ENCODE measurements around the gene STXBP5L.

The STXBP5L gene

DNA sequence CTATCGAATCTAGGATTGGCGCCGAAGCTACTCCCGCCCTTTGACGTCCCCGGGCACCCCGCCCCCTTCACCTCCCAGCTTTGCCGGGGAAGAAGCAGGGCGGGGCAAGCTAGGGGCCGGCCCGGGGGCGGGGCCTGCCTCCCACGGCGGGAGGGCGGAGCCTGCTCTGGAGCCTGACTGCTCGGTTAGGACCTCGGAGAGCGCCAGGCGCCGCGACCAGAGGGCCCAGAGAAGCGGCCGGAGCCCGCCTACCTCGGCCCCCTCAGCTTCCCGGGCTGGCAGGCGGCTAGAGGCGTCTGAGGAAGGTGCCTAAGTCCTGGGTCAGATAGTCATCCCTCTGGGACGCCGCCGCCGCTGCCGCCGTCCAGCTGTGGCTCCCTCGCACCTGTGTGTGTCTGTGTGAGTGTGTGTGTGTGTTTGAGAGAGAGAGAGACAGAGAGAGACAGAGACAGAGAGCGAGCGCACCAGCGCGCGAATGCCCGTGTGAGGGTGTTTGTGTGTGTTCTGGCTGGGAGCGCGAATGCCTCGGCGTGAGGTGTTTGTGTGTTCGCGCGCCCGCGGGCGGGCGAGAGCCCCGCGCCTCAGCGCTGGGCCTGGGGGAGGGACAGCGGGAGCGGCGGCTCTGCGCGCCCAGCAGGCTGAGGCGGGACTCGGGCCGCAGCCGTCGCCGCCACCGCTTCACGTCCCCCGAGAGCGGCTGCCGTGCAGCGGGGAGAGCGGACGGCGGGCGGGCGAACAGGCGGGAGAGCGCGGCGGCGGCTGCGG is at the start of gene STXBP5L:
TSS of gene STXBP5L (plus strand) at position 176 of the 765 bp plus-strand sequence. CDS start 1,374 bp downstream, outside the sequence.
- no peak for TF ChIP-seq GATA2 (IDR thresholded peaks at IDR 0.05; ENCODE audit: low read depth, low read length)
- TF ChIP-seq GATA3 (IDR thresholded peaks at IDR 0.05; ENCODE audit: low read depth, low read length), result no peak

DNA sequence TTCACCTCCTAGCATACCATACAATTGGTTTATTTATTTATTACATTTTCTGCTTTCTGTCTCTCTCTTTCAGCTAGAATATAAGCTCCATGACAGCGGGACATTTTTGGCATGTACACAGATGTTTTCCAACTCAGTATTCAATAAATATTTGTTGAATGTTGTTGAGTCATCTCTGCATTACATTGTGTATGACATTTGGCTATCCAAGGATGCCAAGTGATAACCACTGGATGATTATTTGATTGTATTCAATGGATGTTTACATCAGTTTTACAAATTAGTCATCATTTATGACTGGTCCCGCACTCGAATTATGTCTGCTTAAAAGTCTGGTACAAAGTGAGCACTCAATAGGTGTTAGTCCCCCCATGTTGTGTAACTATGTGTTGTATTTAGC is 49.5 kb upstream of the STXBP5L start:
- TF ChIP-seq GATA3 (IDR thresholded peaks at IDR 0.05; ENCODE audit: low read depth, low read length), result no peak
- no peak for TF ChIP-seq GATA2 (IDR thresholded peaks at IDR 0.05; ENCODE audit: low read depth, low read length)

DNA sequence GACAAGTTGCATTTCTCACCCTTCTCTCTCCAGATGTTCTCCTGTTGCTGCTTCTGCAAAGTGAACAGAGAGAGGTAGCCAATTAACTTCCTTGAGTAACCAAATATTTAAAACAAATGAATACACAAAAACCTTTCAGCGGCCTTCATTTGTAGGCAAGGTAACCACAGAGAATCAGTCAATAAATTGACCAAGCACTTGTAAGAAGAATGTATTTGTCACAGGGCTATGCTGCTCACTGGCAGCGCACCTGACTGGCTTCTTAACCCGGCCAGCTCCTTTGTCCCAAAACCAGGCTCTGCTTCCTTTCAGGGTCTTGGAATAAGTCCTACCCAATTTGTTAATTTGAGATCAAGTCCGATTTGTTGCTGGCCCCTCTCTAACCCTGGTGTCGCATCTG is 43.5 kb upstream of the STXBP5L start:
- TF ChIP-seq GATA3 (IDR thresholded peaks at IDR 0.05; ENCODE audit: low read depth, low read length), result no peak
- TF ChIP-seq GATA2 (IDR thresholded peaks at IDR 0.05; ENCODE audit: low read depth, low read length), result no peak

DNA sequence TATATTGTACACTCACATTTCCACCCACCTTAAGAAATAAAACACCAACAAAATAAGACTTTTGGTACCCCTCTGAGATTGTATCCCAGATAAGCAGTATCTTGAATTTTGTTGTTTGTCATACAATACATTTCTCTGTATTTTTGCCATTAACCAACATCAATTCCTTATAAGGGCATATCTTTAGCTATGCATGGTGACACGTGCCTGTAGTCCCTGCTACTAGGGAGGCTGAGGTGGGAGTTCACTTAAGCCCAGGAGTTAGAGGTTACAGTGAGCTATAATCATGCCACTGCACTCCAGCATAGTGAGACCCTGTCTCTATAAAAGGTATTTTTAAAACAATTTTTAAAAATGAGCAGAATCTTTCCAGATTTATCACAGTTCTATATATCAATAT is 32.5 kb upstream of the STXBP5L start:
- no peak for TF ChIP-seq GATA2 (IDR thresholded peaks at IDR 0.05; ENCODE audit: low read depth, low read length)
- no peak; the same call in 1 of the 2 replicates for TF ChIP-seq GATA3 (IDR thresholded peaks at IDR 0.05; ENCODE audit: low read depth, low read length)

DNA sequence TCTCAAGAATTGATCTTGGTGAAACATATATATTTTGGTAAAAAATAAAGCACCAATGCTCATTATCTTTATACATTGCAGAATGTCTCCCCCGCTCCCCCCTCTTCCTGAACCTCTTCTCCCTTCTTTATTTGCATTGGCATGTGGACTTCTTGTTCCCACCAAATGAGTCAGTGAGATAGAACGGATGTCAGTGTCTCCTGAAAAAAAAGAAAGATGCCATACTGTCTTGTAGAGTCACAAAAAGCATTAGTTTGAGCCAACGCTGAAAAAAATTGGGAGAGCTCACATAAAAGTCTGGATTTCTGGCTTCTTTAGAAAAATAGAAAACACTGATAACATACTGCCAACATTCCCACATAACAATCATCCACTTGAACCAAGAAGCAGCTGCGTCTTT is 32.0 kb upstream of the STXBP5L start:
- no peak for TF ChIP-seq GATA3 (IDR thresholded peaks at IDR 0.05; ENCODE audit: low read depth, low read length)
- TF ChIP-seq GATA2 (IDR thresholded peaks at IDR 0.05; ENCODE audit: low read depth, low read length), result no peak

DNA sequence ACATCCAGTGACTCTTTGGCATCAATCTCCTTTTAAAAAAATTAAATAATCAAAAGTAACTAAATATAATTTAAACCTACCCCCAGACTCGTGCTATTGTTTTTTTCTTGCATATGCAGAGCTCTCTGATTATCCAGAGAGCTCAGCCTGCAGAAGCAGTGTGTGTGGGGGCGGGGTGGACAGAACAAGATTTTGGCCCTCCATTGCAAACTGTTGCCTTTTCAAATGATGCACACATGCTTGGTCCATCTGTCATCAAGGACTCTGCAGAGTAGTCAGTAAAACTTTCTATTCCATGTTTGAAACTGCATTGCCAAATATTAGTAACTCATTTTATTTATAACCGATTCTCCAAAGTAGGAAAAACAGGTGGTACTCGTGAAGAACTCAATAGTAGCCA is 28.6 kb upstream of the STXBP5L start:
- no peak for TF ChIP-seq GATA3 (IDR thresholded peaks at IDR 0.05; ENCODE audit: low read depth, low read length)
- no peak for TF ChIP-seq GATA2 (IDR thresholded peaks at IDR 0.05; ENCODE audit: low read depth, low read length)

DNA sequence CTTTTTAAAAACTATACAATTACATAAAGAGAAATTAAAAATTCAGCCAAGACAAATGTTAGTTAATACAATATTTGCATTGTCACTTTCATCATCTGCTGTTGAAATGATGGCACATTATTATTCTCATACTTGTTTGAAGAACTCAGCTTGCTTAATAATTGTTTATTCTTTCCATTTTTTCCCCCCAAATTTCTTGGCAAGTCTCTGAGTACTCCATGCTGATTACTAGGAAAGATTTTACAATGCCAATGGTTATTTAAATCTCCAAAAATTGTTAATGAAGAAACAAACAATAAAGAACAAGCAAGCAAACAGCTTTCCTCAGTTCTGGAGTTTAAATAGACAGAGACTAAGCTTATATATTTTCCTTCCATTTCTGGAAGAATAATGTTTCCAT is 15.1 kb upstream of the STXBP5L start:
- TF ChIP-seq GATA3 (IDR thresholded peaks at IDR 0.05; ENCODE audit: low read depth, low read length), result no peak
- TF ChIP-seq GATA2 (IDR thresholded peaks at IDR 0.05; ENCODE audit: low read depth, low read length), result no peak

DNA sequence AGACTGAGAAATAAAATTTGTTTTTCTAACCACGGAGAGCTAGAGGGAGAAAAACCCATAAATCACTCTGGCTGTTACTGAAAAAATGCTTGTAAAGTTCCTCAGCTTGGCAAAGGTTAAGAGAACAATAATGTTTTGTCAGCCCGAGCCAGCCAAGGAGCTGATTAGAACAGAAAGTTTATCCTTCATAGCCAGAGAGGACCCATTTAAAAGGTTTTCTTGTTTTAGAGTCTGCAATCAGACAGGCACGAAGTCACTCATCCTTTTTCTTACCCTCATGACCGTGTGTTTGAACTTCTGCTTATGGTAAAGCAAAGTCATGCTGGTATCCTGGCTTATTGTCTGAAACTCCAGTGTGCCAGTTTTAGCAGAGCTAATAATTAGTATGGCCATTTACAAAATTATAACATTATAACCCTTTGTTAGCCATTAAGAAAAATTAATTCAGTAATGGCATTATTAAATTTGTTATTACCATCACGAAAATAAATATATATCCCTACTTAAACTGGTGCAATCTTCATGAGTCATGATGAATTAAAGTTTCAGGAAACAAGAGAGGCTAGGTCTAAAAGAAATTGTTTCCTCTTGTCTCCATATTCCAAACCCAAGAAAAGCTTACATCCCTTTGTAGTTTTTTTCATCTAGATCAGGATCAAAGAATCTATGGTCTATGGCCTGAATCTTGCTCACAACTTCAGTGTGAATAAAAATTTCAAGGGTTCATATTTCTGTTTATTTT is 13.5 kb upstream of the STXBP5L start:
- no peak for TF ChIP-seq GATA3 (IDR thresholded peaks at IDR 0.05; ENCODE audit: low read depth, low read length)
- TF ChIP-seq GATA2 (IDR thresholded peaks at IDR 0.05; ENCODE audit: low read depth, low read length), result no peak

DNA sequence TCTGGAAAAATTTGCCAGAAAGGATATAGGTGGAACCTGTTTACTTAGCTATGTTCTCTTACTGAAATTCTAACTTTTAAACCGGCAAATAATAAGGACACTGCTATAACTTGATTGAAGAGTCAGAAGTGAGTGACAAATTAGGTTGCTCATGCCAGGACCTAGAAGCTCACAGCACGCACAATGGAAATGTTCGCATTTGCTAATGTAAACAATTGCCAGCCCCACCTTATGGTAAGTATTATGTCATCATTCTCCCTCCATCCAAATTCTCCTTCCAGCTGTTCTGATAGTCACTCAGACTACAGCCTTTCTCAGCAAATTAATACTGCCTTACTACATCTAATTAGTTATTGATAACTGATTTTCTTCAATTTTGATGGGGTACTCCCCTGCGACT is 4.8 kb upstream of the STXBP5L start:
- TF ChIP-seq GATA3 (IDR thresholded peaks at IDR 0.05; ENCODE audit: low read depth, low read length) (no peak), GATA2 (IDR thresholded peaks at IDR 0.05; ENCODE audit: low read depth, low read length) (no peak)

DNA sequence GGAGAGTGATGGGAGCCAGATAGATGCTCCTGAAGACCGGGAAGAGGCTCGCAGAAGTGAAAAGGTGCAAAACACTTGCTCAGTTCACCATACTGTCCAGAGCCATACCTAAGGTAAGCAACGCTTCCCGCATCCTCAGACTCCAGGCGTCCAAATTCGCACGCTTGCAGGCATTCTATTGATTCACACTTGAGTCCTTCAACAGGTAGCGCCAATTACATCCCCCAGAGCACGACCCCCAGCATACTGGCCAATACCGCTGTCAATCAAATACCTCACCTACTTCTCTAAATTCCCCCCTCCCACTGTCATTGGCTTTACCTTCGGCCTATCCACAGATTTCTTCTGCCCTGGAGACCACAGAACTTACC is 361 bp upstream of the STXBP5L start:
- TF ChIP-seq GATA2 (IDR thresholded peaks at IDR 0.05; ENCODE audit: low read depth, low read length) (no peak), GATA3 (IDR thresholded peaks at IDR 0.05; ENCODE audit: low read depth, low read length) (no peak)

DNA sequence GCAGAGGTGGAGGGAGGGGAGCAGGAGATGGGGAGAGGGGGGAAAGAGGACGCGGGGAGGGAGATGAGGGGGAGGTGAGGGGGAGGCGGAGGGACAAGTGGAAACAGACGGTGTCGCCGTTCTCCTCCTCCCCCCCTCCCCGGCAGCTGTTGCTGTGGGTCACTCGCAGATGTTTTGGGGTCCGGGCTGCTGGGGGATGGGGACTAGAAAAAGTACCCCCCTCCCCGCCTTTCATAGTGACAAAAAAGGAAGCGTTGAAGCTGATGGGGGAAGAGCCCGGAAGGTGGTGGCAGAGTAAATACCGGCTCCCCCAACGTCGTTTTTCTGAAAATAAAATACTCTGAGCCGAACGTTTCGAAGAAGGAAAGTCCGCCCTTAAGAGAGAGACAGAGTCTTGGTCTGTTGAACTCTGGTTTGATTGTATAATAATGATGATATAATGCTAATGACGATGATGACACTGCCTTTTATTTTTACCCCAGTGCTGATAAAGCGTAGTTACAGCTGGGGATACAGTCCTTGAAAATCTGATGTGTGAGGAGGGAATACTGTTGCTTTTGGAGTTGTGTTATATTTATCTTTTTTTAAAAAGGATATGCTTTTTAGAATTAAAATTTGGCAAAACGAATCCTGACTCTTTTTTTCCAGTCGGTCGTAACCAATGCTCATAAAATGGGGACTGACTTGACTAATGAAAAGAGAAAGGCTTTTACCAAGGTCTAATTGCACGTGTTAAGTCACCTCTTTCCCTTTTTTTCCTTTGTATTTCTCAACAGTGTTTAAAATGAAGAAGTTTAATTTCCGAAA is 993 bp downstream of the STXBP5L start:
- TF ChIP-seq GATA2 (IDR thresholded peaks at IDR 0.05; ENCODE audit: low read depth, low read length) (no peak), GATA3 (IDR thresholded peaks at IDR 0.05; ENCODE audit: low read depth, low read length) (no peak)

DNA sequence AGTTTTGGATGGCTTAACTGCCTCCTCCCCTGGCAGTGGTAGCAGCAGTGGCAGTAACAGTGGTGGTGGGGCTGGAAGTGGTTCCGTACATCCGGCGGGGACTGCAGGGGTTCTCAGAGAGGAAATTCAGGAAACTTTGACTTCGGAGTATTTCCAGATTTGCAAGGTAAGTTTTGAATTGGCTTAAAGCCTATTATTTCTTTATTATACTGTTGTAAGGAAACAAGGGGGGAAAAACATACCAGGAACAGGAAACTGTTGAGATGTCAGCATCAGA is 1.5 kb downstream of the STXBP5L start:
- TF ChIP-seq GATA2 (IDR thresholded peaks at IDR 0.05; ENCODE audit: low read depth, low read length) (no peak), GATA3 (IDR thresholded peaks at IDR 0.05; ENCODE audit: low read depth, low read length) (no peak)

DNA sequence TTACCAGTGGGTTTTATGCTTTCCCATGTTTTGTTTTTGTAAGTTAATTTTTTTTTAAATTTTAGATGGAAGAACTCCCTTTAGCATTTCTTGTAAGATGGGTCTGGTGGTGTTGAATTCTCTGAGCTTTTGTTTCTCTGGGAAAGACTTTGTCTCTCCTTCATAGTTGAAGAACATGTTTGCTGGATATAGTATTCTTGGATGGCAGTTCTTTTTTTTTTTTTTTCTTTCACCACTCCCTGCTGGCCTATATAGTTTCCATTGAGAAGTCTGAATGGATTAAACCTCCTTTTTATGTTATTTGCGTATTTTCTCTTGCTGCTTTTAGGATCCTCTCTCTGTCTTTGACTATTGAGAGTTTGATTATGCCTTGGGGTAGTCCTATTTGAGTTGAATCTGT is 18.1 kb downstream of the STXBP5L start:
- TF ChIP-seq GATA3 (IDR thresholded peaks at IDR 0.05; ENCODE audit: low read depth, low read length), result no peak
- TF ChIP-seq GATA2 (IDR thresholded peaks at IDR 0.05; ENCODE audit: low read depth, low read length), result no peak

DNA sequence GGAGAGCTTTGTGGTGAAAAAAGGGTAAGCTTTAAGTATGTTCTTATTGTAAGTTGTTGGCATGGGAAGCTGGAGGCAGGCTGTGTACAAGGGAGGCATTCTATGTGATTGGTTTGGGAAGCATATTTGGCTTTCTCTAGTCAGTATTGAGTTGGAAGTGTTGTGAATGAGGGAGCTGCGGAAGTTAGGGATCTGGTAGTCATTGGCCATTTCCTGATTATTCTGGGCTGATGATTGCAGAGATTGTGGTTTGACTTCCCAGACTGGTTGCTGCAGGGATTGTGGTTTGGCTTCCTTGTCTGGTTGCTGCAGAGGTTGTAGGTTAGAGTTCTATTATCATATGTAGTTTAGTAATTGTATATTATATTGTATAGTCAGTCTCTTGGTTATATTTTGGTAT is 21.0 kb downstream of the STXBP5L start:
- TF ChIP-seq GATA2 (IDR thresholded peaks at IDR 0.05; ENCODE audit: low read depth, low read length) (peak; percentile 50; the same call in 1 of the 2 replicates), GATA3 (IDR thresholded peaks at IDR 0.05; ENCODE audit: low read depth, low read length) (no peak)

All from SH-SY5Y (cell line).